ENCODE data around the gene WDR54. TPM values are rescaled to one million over a fixed set of nuclear protein-coding genes. Genes with fewer than 3 reads are reported as not detected.
A peak's percentile ranks its signal among the peaks of the same experiment; 100 is the strongest.

The WDR54 gene
- polyA plus RNA-seq, 3 donors: 7.1 to 11.7 (median 7.9) TPM

GRCh38 chr2:74474899-74475298, 53.4 kb downstream of the WDR54 start:
- Mint-ChIP-seq H3K27ac (no peak overlapping the region), H3K27me3 (ENCODE audit: low read depth in 3 of 3) (peaks cover 0 to 2% (median 2%) of the 10 kb centered on the region in 3 donors), H3K9me3 (peaks cover 0 to 3% (median 0%) of the 10 kb centered on the region in 7 donors), H3K36me3 (peaks cover 23 to 41% of the 10 kb centered on the region in 2 donors), H3K4me3 (no peak overlapping the region), H3K4me1 (peaks cover 35% of the 10 kb centered on the region)
- Histone ChIP-seq H3K4me2 (replicated peaks; ENCODE audit: extremely low read depth, low read length, poor library complexity, severe bottlenecking) (no peak overlapping the region), H3K4me3 (replicated peaks in 1 of 3; ENCODE audit: low read depth in 2 of 3, low read length in 3 of 3) (no peak overlapping the region), H3K4me1 (ENCODE audit: control insufficient read depth in 1 of 2, insufficient read depth in 2 of 2, low read length in 2 of 2) (peaks cover 35 to 41% of the 10 kb centered on the region in 2 donors), H3K79me2 (ENCODE audit: insufficient read depth, low read length) (peaks cover 22% of the 10 kb centered on the region), H3K9ac (ENCODE audit: insufficient read depth, low read length, poor library complexity, severe bottlenecking) (no peak overlapping the region), H3K36me3 (replicated peaks in 1 of 2; ENCODE audit: control insufficient read depth in 1 of 2, insufficient read depth in 2 of 2, low read length in 2 of 2) (peaks cover 14 to 24% of the 10 kb centered on the region in 2 donors), H3K9me3 (replicated peaks in 1 of 2; ENCODE audit: control insufficient read depth in 1 of 2, insufficient read depth in 1 of 2, low read length in 2 of 2) (no peaks in the 10 kb centered on the region), H2AFZ (ENCODE audit: insufficient read depth, low read depth, low read length, poor library complexity, severe bottlenecking) (no peak overlapping the region), H3K27me3 (ENCODE audit: control insufficient read depth in 2 of 2, insufficient read depth in 2 of 2, low read length in 2 of 2) (no peaks in the 10 kb centered on the region), H3K27ac (ENCODE audit: low read depth in 1 of 2, low read length in 2 of 2) (no peak overlapping the region), H4K20me1 (ENCODE audit: insufficient read depth, low read length) (peaks cover 8% of the 10 kb centered on the region)
- 93% methylated on average over 5 of the region's 5 CpGs for WGBS (ENCODE audit: insufficient coverage)
- peak; percentile 31 for TF ChIP-seq CTCF (IDR thresholded peaks at IDR 0.05)
- intact Hi-C loops (cut with micrococcal nuclease): no loop called here
- no peak for DNase-seq

Other genes starting within 250 kb of the WDR54 start
- gene MOB1A, start 242.9 kb upstream of the WDR54 start, polyA plus RNA-seq: 100 to 1,000 TPM in 2 of 3 donors, 10 to 100 TPM in 1; 55.0 to 367 (median 285) TPM
- gene MTHFD2, start 223.1 kb upstream of the WDR54 start, polyA plus RNA-seq: 10 to 100 TPM; 24.1 to 39.4 (median 38.5) TPM
- 1 to 10 TPM in 1 of 3 donors, under 1 TPM in 1, not detected in 1; 0.10 to 1.1 TPM for gene SLC4A5, start 78.3 kb upstream of the WDR54 start, polyA plus RNA-seq
- 10 to 100 TPM; 27.7 to 45.5 (median 45.5) TPM for gene DCTN1, start 41.4 kb upstream of the WDR54 start, polyA plus RNA-seq
- 1 to 10 TPM in 2 of 3 donors, under 1 TPM in 1; 0.49 to 1.7 (median 1.2) TPM for gene C2orf81, start 111 bp upstream of the WDR54 start, polyA plus RNA-seq
- gene RTKN, start 20.2 kb downstream of the WDR54 start, polyA plus RNA-seq: under 1 TPM in 1 of 3 donors, not detected in 2; 0.07 TPM
- 10 to 100 TPM in 1 of 3 donors, 1 to 10 TPM in 2; 4.8 to 48.7 (median 4.8) TPM for gene INO80B, start 33.4 kb downstream of the WDR54 start, polyA plus RNA-seq
- 100 to 1,000 TPM in 1 of 3 donors, 10 to 100 TPM in 2; 23.9 to 109 (median 31.0) TPM for gene WBP1, start 36.7 kb downstream of the WDR54 start, polyA plus RNA-seq
- 10 to 100 TPM; 30.5 to 63.2 (median 36.4) TPM for gene MOGS, start 43.7 kb downstream of the WDR54 start, polyA plus RNA-seq
- 100 to 1,000 TPM in 2 of 3 donors, 10 to 100 TPM in 1; 48.6 to 133 (median 106) TPM for gene MRPL53, start 51.0 kb downstream of the WDR54 start, polyA plus RNA-seq
- gene CCDC142, start 61.3 kb downstream of the WDR54 start, polyA plus RNA-seq: 10 to 100 TPM in 1 of 3 donors, 1 to 10 TPM in 2; 2.2 to 15.8 (median 3.7) TPM
- gene TTC31, start 61.4 kb downstream of the WDR54 start, polyA plus RNA-seq: 10 to 100 TPM; 19.6 to 46.5 (median 21.3) TPM
- under 1 TPM in 2 of 3 donors, not detected in 1; 0.46 to 0.76 TPM for gene LBX2, start 77.9 kb downstream of the WDR54 start, polyA plus RNA-seq
- gene PCGF1, start 86.0 kb downstream of the WDR54 start, polyA plus RNA-seq: 10 to 100 TPM; 18.0 to 30.5 (median 20.5) TPM
- not detected for gene TLX2, start 92.7 kb downstream of the WDR54 start, polyA plus RNA-seq
- under 1 TPM in 1 of 3 donors, not detected in 2; 0.36 TPM for gene DQX1, start 104.5 kb downstream of the WDR54 start, polyA plus RNA-seq
- gene AUP1, start 108.0 kb downstream of the WDR54 start, polyA plus RNA-seq: 100 to 1,000 TPM; 130 to 385 (median 149) TPM
- gene HTRA2, start 108.2 kb downstream of the WDR54 start, polyA plus RNA-seq: 10 to 100 TPM; 11.3 to 20.5 (median 15.0) TPM
- 10 to 100 TPM; 18.2 to 35.0 (median 18.5) TPM for gene LOXL3, start 132.2 kb downstream of the WDR54 start, polyA plus RNA-seq
- 10 to 100 TPM; 48.0 to 53.6 (median 49.3) TPM for gene DOK1, start 133.0 kb downstream of the WDR54 start, polyA plus RNA-seq
- gene M1AP, start 226.6 kb downstream of the WDR54 start, polyA plus RNA-seq: 1 to 10 TPM in 2 of 3 donors, under 1 TPM in 1; 1.00 to 4.6 (median 1.8) TPM
- gene SEMA4F, start 232.5 kb downstream of the WDR54 start, polyA plus RNA-seq: under 1 TPM; 0.16 to 0.44 (median 0.43) TPM

All from CD14-positive monocyte (primary cell).